Upper lobe of left lung (tissue), 6 donors: Measurements from ENCODE around the gene LCE7A. TPM values are rescaled to one million over a fixed set of nuclear protein-coding genes. Genes with fewer than 3 reads are reported as not detected.
A peak's percentile ranks its signal among the peaks of the same experiment; 100 is the strongest.

ENCODE experiments used
- ATAC-seq, 2 donors: fragments of 200-7000 bp; cut with Tn5 transposase; one replicate each; pipeline ENCODE4 v1.9.1; 2022; ENCODE audit warnings: mild to moderate bottlenecking in 2 of 2, moderate library complexity in 2 of 2; ENCODE audit not compliant: low FRiP score in 2 of 2
- DNase-seq, 2 donors: peaks; one replicate each; pipeline ENCODE4 v3.0.0-alpha.2; 2019 to 2020
- H3K27ac ChIP-seq, 4 donors: fragments of 200-600 bp; sonication (generic); one replicate each; pipeline ENCODE4 v1.5.1; 2016 to 2019
- H3K27me3 ChIP-seq, 4 donors: fragments of 200-600 bp; sonication (generic); one replicate each; pipeline ENCODE4 v1.5.1; 2017 to 2019
- H3K36me3 ChIP-seq, 4 donors: fragments of 200-600 bp; sonication (generic); one replicate each; pipeline ENCODE4 v1.5.1; 2016 to 2019
- H3K4me1 ChIP-seq, 4 donors: fragments of 200-600 bp; sonication (generic); one replicate each; pipeline ENCODE4 v1.5.1; 2018 to 2019
- H3K4me3 ChIP-seq, 4 donors: fragments of 200-600 bp; sonication (generic); one replicate each; pipeline ENCODE4 v1.5.1; 2017 to 2019; ENCODE audit warnings: mild to moderate bottlenecking in 2 of 4, moderate library complexity in 1 of 4
- H3K9me3 ChIP-seq, 4 donors: fragments of 200-600 bp; sonication (generic); one replicate each; pipeline ENCODE4 v1.5.1; 2018 to 2019
- EP300 ChIP-seq, 4 donors: sonication (generic); formaldehyde crosslinking; IDR thresholded peaks; one replicate each; pipeline ENCODE4 v1.5.1; 2017; ENCODE audit warnings: antibody characterized with exemption in 4 of 4, control low read depth in 2 of 4
- POLR2A ChIP-seq, 4 donors: fragments of 450-650 bp; IDR thresholded peaks; one replicate each; pipeline ENCODE4 v1.5.1; 2016 to 2017; ENCODE audit warnings: antibody characterized with exemption in 4 of 4, mild to moderate bottlenecking in 2 of 4
- POLR2AphosphoS5 ChIP-seq, 2 donors: sonication (generic); formaldehyde crosslinking; IDR thresholded peaks; one replicate each; pipeline ENCODE4 v1.5.1; 2017; ENCODE audit warnings: antibody characterized with exemption in 2 of 2
- WGBS, 2 donors: methylation state at CpG; one replicate each; pipeline ENCODE4 v1.1.5; 2017 to 2018; 5-methylcytosine and 5-hydroxymethylcytosine counted together
- total RNA-seq, 6 donors: library from RNA; depleted of rRNA in 4 of 6; stranded (reverse); fragments of >200 nt in 4 of 6; gene quantifications; one replicate each; pipeline versions ENCODE4 v1.1.0 to v1.2.1, GENCODE V29; 2016 to 2021
- TF ChIP-seq, protein P1 (sequence below), 6 experiments: fragments of 450-650 bp in 4 of 6; fragments of 200-600 bp in 2 of 6; sonication (generic) in 2 of 6; IDR thresholded peaks; one replicate each; pipeline ENCODE4 v1.5.1; 2016 to 2019; ENCODE audit warnings: antibody characterized with exemption in 6 of 6
- donor health status: DM: no; HTN: no; CAD: no; lungs with moderate emphysema.
- donor health status: DM: no; HTN: yes; CAD: no; lungs with severe emphysema.

LCE7A gene
- total RNA-seq, 6 donors from 2014 or later: not detected

- Histone ChIP-seq H3K9me3 (no peaks in the 10 kb centered on the region), H3K4me1 (no peaks in the 10 kb centered on the region), H3K4me3 (no peak overlapping the region), H3K27ac (no peak overlapping the region), H3K27me3 (no peaks in the 10 kb centered on the region), H3K36me3 (no peaks in the 10 kb centered on the region)
- TF ChIP-seq POLR2AphosphoS5 (IDR thresholded peaks at IDR 0.05) (no peak), POLR2A (IDR thresholded peaks at IDR 0.05) (no peak), EP300 (IDR thresholded peaks at IDR 0.05) (no peak)
- TF ChIP-seq, protein P1, sequence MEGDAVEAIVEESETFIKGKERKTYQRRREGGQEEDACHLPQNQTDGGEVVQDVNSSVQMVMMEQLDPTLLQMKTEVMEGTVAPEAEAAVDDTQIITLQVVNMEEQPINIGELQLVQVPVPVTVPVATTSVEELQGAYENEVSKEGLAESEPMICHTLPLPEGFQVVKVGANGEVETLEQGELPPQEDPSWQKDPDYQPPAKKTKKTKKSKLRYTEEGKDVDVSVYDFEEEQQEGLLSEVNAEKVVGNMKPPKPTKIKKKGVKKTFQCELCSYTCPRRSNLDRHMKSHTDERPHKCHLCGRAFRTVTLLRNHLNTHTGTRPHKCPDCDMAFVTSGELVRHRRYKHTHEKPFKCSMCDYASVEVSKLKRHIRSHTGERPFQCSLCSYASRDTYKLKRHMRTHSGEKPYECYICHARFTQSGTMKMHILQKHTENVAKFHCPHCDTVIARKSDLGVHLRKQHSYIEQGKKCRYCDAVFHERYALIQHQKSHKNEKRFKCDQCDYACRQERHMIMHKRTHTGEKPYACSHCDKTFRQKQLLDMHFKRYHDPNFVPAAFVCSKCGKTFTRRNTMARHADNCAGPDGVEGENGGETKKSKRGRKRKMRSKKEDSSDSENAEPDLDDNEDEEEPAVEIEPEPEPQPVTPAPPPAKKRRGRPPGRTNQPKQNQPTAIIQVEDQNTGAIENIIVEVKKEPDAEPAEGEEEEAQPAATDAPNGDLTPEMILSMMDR (IDR thresholded peaks at IDR 0.05): no peak
- ATAC-seq (no peak), DNase-seq (no peak)
Observed at GRCh38 chr1:152884085-152884484, 24.3 kb downstream of the LCE7A start.

- H3K27me3 ChIP-seq: no peaks in the 10 kb centered on the region
- 94% methylated on average over 1 of the region's 1 CpG; no CpG with 5 or more reads in 1 of the 2 donors for WGBS, 2 donors
- no peak overlapping the region for H3K4me3 ChIP-seq
- no peaks in the 10 kb centered on the region for H3K36me3 ChIP-seq
- TF ChIP-seq, protein P1 (IDR thresholded peaks at IDR 0.05): no peak
- no peak for TF ChIP-seq POLR2AphosphoS5 (IDR thresholded peaks at IDR 0.05)
- no peak for TF ChIP-seq POLR2A (IDR thresholded peaks at IDR 0.05)
- no peak for TF ChIP-seq EP300 (IDR thresholded peaks at IDR 0.05)
- no peaks in the 10 kb centered on the region for H3K4me1 ChIP-seq
- no peak for DNase-seq
- ATAC-seq: no peak
- H3K27ac ChIP-seq: no peak overlapping the region
- no peaks in the 10 kb centered on the region for H3K9me3 ChIP-seq
Observed at GRCh38 chr1:152884506-152884905, 24.7 kb downstream of the LCE7A start.

DNA sequence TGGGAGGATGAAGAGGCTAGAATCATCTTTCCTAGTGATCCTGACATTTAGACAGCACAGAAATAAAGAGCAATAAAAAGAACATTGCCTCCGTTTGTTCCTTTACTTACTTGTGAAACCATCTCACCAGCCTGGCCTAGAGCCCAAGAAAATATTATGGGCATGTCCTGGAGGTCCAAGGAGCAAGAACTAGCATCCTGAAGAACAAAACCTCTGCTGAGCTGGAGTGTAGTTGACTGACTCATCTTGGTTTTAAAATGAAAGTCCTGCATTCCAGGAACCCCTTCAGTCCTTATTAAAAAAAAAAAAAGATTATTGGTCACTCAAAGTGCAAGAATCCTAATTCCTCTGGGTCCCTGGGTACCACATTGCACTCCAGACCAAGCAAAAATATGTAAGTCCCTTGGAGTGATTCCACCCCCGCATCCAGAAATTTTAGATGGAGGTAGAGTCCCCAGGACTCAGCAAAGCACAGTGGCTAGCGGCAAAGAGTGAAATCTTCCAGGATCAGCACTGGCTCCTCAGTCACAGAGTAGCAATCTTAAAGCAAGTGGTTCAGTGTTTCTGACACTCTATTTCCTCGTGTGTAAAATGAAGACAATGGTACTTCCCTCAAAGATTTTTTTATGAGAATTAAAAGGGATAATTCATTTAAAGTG, 25.3 kb downstream of the LCE7A start:
- no peaks in the 10 kb centered on the region for H3K4me1 ChIP-seq
- no peak for TF ChIP-seq EP300 (IDR thresholded peaks at IDR 0.05)
- no peak for DNase-seq
- no peak overlapping the region for H3K27ac ChIP-seq
- ATAC-seq: no peak
- no peaks in the 10 kb centered on the region for H3K27me3 ChIP-seq
- WGBS, 2 donors: 70 to 71% methylated on average over 4 of the region's 4 CpGs
- H3K4me3 ChIP-seq: no peak overlapping the region
- H3K9me3 ChIP-seq: no peaks in the 10 kb centered on the region
- H3K36me3 ChIP-seq: no peaks in the 10 kb centered on the region

- 43 to 47% methylated on average over 3 of the region's 3 CpGs for whole genome bisulfite sequencing, 2 donors
- ATAC-seq (no peak), DNase-seq (no peak)
- Histone ChIP-seq H3K27ac (no peak overlapping the region), H3K4me3 (no peak overlapping the region), H3K27me3 (no peaks in the 10 kb centered on the region), H3K4me1 (no peaks in the 10 kb centered on the region), H3K36me3 (no peaks in the 10 kb centered on the region), H3K9me3 (no peaks in the 10 kb centered on the region)
- TF ChIP-seq, protein P1 (IDR thresholded peaks at IDR 0.05): no peak
- TF ChIP-seq POLR2AphosphoS5 (IDR thresholded peaks at IDR 0.05) (no peak), EP300 (IDR thresholded peaks at IDR 0.05) (no peak), POLR2A (IDR thresholded peaks at IDR 0.05) (no peak)
Observed at GRCh38 chr1:152886085-152886484, 26.3 kb downstream of the LCE7A start.

- Histone ChIP-seq H3K9me3 (no peaks in the 10 kb centered on the region), H3K36me3 (no peaks in the 10 kb centered on the region), H3K4me1 (no peaks in the 10 kb centered on the region), H3K4me3 (no peak overlapping the region), H3K27me3 (no peaks in the 10 kb centered on the region), H3K27ac (no peak overlapping the region)
- TF ChIP-seq, protein P1 (IDR thresholded peaks at IDR 0.05): no peak
- TF ChIP-seq POLR2AphosphoS5 (IDR thresholded peaks at IDR 0.05) (no peak), POLR2A (IDR thresholded peaks at IDR 0.05) (no peak), EP300 (IDR thresholded peaks at IDR 0.05) (no peak)
- WGBS, 2 donors: 60 to 73% methylated on average over 5 to 8 of the region's 8 CpGs
- DNase-seq (no peak), ATAC-seq (peak in 1 of 2 donors; percentile 43)
Observed at GRCh38 chr1:152886758-152887409, 27.1 kb downstream of the LCE7A start.
